ENCODE data around the gene CCDC137. TPM values are rescaled to one million over a fixed set of nuclear protein-coding genes. Genes with fewer than 3 reads are reported as not detected.

Gene CCDC137
- total and polyA plus RNA-seq, 2 of the 13 experiments (the other 11 are each of a cell fraction or from before 2014, with no cell fraction given): 14.6 to 39.1 TPM

DNA sequence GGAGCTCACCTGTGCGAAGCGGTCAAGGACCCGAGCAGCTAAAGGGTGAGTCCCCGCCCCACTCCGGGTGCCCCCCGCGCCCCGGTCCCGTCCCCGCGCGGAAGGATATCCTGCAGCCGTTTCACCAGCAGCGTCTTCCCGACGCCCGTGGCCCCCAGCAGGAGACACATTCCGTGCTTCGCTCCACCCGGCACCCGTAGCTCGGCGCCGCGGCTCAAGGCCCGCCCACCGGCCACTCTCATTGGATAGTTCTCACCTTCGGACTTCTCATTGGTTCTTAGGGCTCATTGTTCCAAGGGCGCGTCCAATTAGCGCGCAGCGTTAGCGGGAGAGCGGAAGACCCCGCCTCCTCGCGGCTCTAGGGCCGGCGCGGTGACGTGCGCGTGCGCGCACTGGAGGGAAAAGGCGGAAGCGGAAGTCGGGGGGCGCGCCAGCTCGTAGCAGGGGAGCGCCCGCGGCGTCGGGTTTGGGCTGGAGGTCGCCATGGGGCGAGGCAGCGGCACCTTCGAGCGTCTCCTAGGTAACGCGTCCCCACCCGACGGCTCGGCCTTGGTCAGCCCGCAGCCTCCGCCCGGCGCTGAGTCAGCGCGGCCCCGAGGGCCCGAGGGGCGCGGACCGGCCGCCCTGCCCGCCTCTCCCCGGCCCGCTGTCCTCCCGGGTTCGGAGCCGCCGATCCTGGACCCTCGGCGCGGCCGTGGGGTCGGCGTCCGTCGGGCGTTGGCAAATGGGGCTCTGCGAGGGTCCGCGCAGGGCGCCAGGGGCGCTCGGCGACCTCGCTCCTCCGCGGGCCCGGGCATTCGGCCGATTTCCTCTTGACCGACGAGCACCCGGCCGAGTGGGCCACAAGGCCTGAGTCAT lies 17.3 kb downstream of the CCDC137 start, which contains the start of the genes ARL16 and HGS (continued):
- TF ChIP-seq ZNF34 (CRISPR knock-in tag; IDR thresholded peaks at IDR 0.05; ENCODE audit: borderline replicate concordance) (0 out of 2 replicates have a peak, but pooled peaks have one; percentile 78), SOX6 (IDR thresholded peaks at IDR 0.05) (no peak), SOX6 (CRISPR knock-in tag; IDR thresholded peaks at IDR 0.05) (peak; percentile 84), SRF (IDR thresholded peaks at IDR 0.05; ENCODE audit: low read depth, low read length) (no peak), CREB1 (IDR thresholded peaks at IDR 0.05) (peak; percentile 85), CREB1 (CRISPR knock-in tag; IDR thresholded peaks at IDR 0.05) (peak; percentile 87), CREM (IDR thresholded peaks at IDR 0.05) (peak; percentile 85), CREM (CRISPR knock-in tag; IDR thresholded peaks at IDR 0.05) (0 out of 2 replicates have a peak, but pooled peaks have one; percentile 4), NR2F6 (IDR thresholded peaks at IDR 0.05) (no peak), NR2F6 (CRISPR knock-in tag; IDR thresholded peaks at IDR 0.05) (no peak), NRL (CRISPR knock-in tag; IDR thresholded peaks at IDR 0.05; ENCODE audit: borderline replicate concordance) (no peak; the same call in none of the 2 replicates), SRSF1 (optimal IDR thresholded peaks at IDR 0.05; ENCODE audit: low read depth, low read length) (peak; percentile 60)
- TF ChIP-seq, protein P1, sequence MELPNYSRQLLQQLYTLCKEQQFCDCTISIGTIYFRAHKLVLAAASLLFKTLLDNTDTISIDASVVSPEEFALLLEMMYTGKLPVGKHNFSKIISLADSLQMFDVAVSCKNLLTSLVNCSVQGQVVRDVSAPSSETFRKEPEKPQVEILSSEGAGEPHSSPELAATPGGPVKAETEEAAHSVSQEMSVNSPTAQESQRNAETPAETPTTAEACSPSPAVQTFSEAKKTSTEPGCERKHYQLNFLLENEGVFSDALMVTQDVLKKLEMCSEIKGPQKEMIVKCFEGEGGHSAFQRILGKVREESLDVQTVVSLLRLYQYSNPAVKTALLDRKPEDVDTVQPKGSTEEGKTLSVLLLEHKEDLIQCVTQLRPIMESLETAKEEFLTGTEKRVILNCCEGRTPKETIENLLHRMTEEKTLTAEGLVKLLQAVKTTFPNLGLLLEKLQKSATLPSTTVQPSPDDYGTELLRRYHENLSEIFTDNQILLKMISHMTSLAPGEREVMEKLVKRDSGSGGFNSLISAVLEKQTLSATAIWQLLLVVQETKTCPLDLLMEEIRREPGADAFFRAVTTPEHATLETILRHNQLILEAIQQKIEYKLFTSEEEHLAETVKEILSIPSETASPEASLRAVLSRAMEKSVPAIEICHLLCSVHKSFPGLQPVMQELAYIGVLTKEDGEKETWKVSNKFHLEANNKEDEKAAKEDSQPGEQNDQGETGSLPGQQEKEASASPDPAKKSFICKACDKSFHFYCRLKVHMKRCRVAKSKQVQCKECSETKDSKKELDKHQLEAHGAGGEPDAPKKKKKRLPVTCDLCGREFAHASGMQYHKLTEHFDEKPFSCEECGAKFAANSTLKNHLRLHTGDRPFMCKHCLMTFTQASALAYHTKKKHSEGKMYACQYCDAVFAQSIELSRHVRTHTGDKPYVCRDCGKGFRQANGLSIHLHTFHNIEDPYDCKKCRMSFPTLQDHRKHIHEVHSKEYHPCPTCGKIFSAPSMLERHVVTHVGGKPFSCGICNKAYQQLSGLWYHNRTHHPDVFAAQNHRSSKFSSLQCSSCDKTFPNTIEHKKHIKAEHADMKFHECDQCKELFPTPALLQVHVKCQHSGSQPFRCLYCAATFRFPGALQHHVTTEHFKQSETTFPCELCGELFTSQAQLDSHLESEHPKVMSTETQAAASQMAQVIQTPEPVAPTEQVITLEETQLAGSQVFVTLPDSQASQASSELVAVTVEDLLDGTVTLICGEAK (IDR thresholded peaks at IDR 0.05): peak; percentile 75
- TF ChIP-seq, protein P1 (CRISPR knock-in tag; IDR thresholded peaks at IDR 0.05): no peak; the same call in none of the 2 replicates
- TF ChIP-seq, protein P2, sequence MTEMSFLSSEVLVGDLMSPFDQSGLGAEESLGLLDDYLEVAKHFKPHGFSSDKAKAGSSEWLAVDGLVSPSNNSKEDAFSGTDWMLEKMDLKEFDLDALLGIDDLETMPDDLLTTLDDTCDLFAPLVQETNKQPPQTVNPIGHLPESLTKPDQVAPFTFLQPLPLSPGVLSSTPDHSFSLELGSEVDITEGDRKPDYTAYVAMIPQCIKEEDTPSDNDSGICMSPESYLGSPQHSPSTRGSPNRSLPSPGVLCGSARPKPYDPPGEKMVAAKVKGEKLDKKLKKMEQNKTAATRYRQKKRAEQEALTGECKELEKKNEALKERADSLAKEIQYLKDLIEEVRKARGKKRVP (CRISPR knock-in tag; IDR thresholded peaks at IDR 0.05): peak in 1 of 2 experiments; percentile 33; a peak in 1 of 4 replicates
- TF ChIP-seq, protein P3, sequence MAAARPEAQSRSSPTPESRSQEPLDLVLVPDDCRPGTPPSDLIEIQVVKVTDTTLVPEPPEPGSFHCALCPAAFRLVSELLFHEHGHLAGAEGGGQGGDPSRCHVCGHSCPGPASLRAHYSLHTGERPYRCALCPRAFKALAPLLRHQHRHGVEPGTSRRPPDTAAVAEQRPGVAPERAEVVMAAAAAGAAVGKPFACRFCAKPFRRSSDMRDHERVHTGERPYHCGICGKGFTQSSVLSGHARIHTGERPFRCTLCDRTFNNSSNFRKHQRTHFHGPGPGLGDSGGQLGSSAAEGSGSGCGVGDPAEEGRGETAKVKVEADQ (CRISPR knock-in tag; IDR thresholded peaks at IDR 0.05; ENCODE audit: borderline replicate concordance): no peak
- TF ChIP-seq, protein P4, sequence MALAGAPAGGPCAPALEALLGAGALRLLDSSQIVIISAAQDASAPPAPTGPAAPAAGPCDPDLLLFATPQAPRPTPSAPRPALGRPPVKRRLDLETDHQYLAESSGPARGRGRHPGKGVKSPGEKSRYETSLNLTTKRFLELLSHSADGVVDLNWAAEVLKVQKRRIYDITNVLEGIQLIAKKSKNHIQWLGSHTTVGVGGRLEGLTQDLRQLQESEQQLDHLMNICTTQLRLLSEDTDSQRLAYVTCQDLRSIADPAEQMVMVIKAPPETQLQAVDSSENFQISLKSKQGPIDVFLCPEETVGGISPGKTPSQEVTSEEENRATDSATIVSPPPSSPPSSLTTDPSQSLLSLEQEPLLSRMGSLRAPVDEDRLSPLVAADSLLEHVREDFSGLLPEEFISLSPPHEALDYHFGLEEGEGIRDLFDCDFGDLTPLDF (CRISPR knock-in tag; IDR thresholded peaks at IDR 0.05): peak; percentile 87
